ENCODE results near the gene IKBKE.

DNA sequence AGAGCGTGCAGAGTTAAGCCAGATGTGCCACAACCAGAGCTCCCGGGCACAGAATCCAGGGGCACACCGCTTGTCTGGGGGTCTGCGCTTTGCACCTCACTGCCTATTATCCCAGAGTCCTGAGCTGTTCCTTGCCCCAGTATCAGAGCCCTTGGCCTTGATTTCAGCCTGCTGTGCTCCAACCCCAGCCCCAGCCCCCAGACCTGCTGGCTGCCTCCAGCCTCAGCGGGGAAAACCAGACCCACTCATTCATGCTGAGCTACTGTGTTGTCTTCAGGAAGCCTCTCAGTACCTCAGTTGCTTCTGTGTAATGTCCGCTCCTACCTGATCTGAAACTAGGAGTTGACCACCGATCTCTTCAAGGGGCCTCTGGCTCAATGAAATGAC lies 1.1 kb downstream of the IKBKE start:
- TF ChIP-seq, protein P1, sequence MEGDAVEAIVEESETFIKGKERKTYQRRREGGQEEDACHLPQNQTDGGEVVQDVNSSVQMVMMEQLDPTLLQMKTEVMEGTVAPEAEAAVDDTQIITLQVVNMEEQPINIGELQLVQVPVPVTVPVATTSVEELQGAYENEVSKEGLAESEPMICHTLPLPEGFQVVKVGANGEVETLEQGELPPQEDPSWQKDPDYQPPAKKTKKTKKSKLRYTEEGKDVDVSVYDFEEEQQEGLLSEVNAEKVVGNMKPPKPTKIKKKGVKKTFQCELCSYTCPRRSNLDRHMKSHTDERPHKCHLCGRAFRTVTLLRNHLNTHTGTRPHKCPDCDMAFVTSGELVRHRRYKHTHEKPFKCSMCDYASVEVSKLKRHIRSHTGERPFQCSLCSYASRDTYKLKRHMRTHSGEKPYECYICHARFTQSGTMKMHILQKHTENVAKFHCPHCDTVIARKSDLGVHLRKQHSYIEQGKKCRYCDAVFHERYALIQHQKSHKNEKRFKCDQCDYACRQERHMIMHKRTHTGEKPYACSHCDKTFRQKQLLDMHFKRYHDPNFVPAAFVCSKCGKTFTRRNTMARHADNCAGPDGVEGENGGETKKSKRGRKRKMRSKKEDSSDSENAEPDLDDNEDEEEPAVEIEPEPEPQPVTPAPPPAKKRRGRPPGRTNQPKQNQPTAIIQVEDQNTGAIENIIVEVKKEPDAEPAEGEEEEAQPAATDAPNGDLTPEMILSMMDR (IDR thresholded peaks at IDR 0.05) = no peak
- TF ChIP-seq POLR2A (IDR thresholded peaks at IDR 0.05) (no peak), POLR2AphosphoS5 (IDR thresholded peaks at IDR 0.05) (no peak), EP300 (IDR thresholded peaks at IDR 0.05) (no peak)
